Smooth muscle cell (in vitro differentiated cells): ENCODE results near the gene PVALB. TPM values are rescaled to one million over a fixed set of nuclear protein-coding genes. Genes with fewer than 3 reads are reported as not detected.

ENCODE experiments used
- DNase-seq: peaks from one replicate; lab custom pipeline; 2025; ENCODE audit not compliant: unreplicated experiment; lab: John Stamatoyannopoulos, UW
- H2AFZ ChIP-seq: fragments of 200-600 bp; sonication (generic); 2 replicates; pipeline ENCODE4 v1.6.0; 2016; ENCODE audit warnings: antibody characterized with exemption, low read depth, mild to moderate bottlenecking
- H3F3A ChIP-seq: fragments of 200-600 bp; sonication (generic); 2 replicates; pipeline ENCODE4 v1.6.0; 2017; ENCODE audit warnings: antibody characterized with exemption, low read depth
- H3K27ac ChIP-seq: fragments of 200-600 bp; sonication (generic); 2 replicates; pipeline ENCODE4 v1.5.1; 2016; ENCODE audit warnings: low read depth, mild to moderate bottlenecking
- H3K27me3 ChIP-seq: fragments of 200-600 bp; sonication (generic); 2 replicates; pipeline ENCODE4 v1.6.1; 2016; ENCODE audit warnings: low read depth, mild to moderate bottlenecking
- H3K36me3 ChIP-seq: fragments of 200-600 bp; sonication (generic); 2 replicates; pipeline ENCODE4 v1.5.1; 2016; ENCODE audit warnings: low read depth
- H3K4me1 ChIP-seq: fragments of 200-600 bp; sonication (generic); 2 replicates; pipeline ENCODE4 v1.5.1; 2016; ENCODE audit warnings: low read depth
- H3K4me2 ChIP-seq: fragments of 200-600 bp; sonication (generic); 2 replicates; pipeline ENCODE4 v1.6.0; 2016; ENCODE audit warnings: mild to moderate bottlenecking
- H3K4me3 ChIP-seq: fragments of 200-600 bp; sonication (generic); 2 replicates; pipeline ENCODE4 v1.5.1; 2016; ENCODE audit warnings: mild to moderate bottlenecking
- H3K79me2 ChIP-seq: fragments of 200-600 bp; sonication (generic); 2 replicates; pipeline ENCODE4 v1.6.0; 2016; ENCODE audit warnings: low read depth, mild to moderate bottlenecking
- H3K9ac ChIP-seq: fragments of 200-600 bp; sonication (generic); 2 replicates; pipeline ENCODE4 v1.6.0; 2016; ENCODE audit warnings: low read depth
- H3K9me3 ChIP-seq: fragments of 200-600 bp; sonication (generic); replicated peaks from 2 replicates; pipeline ENCODE4 v1.5.1; 2016; ENCODE audit warnings: low read depth
- H4K20me1 ChIP-seq: fragments of 200-600 bp; sonication (generic); 2 replicates; pipeline ENCODE4 v1.6.0; 2016; ENCODE audit warnings: low read depth
- CTCF ChIP-seq: fragments of 200-600 bp; sonication (generic); IDR thresholded peaks from 2 replicates; pipeline ENCODE4 v1.5.1; 2017; ENCODE audit warnings: borderline replicate concordance, mild to moderate bottlenecking, antibody characterized with exemption; ENCODE audit not compliant: insufficient read depth, poor library complexity, severe bottlenecking
- WGBS: methylation state at CpG from one replicate; pipeline ENCODE4 v1.1.7; 2016; ENCODE audit warnings: low lambda C conversion rate; 5-methylcytosine and 5-hydroxymethylcytosine counted together
- polyA plus RNA-seq: library from polyadenylated mRNA; unstranded; fragments of >200 nt; fragmentation: Nextera tagmentation; extraction: Ambion mirVana; gene quantifications from 2 replicates; pipeline ENCODE4 v1.2.1, GENCODE V29; 2016
- total RNA-seq: library from RNA; depleted of rRNA; stranded (reverse); fragments of >200 nt; gene quantifications from 2 replicates; pipeline ENCODE4 v1.2.3, GENCODE V29; 2014

PVALB gene
- total and polyA plus RNA-seq, 2 experiments from 2014 or later = not detected

GRCh38 chr22:36807627-36808026, 9.2 kb downstream of the PVALB start:
- DNase-seq = no peak

GRCh38 chr22:36806835-36807234, 10.0 kb downstream of the PVALB start:
- H3K79me2 ChIP-seq = no peaks in the 10 kb centered on the region
- no peak overlapping the region for H2AFZ ChIP-seq
- TF ChIP-seq CTCF = no peak
- H3K36me3 ChIP-seq = no peaks in the 10 kb centered on the region
- H3F3A ChIP-seq = no peaks in the 10 kb centered on the region
- no peak overlapping the region for H3K4me3 ChIP-seq
- peaks cover 26% of the 10 kb centered on the region for H3K27me3 ChIP-seq
- no peaks in the 10 kb centered on the region for H3K4me1 ChIP-seq
- no peak overlapping the region for H3K4me2 ChIP-seq
- WGBS = 78% methylated on average over 6 of the region's 6 CpGs
- no peaks in the 10 kb centered on the region for H3K9me3 ChIP-seq
- DNase-seq = no peak
- H3K9ac ChIP-seq = no peak overlapping the region
- no peaks in the 10 kb centered on the region for H4K20me1 ChIP-seq
- H3K27ac ChIP-seq = no peak overlapping the region

More at GRCh38 chr22:36807627-36808026, 9.2 kb downstream of the PVALB start:
- Histone ChIP-seq H3K27me3 (peaks cover 25% of the 10 kb centered on the region), H3K79me2 (no peaks in the 10 kb centered on the region), H3K9ac (no peak overlapping the region), H3K4me1 (no peaks in the 10 kb centered on the region), H3K9me3 (no peaks in the 10 kb centered on the region), H3K36me3 (no peaks in the 10 kb centered on the region), H3F3A (no peaks in the 10 kb centered on the region), H3K4me2 (no peak overlapping the region), H3K27ac (no peak overlapping the region), H4K20me1 (no peaks in the 10 kb centered on the region), H2AFZ (no peak overlapping the region), H3K4me3 (no peak overlapping the region)
- 61% methylated on average over 7 of the region's 7 CpGs for WGBS
- TF ChIP-seq CTCF = no peak

GRCh38 chr22:36803358-36803757, 13.5 kb downstream of the PVALB start:
- peaks cover 29% of the 10 kb centered on the region for H3K27me3 ChIP-seq
- H3K4me2 ChIP-seq = no peak overlapping the region
- H4K20me1 ChIP-seq = no peaks in the 10 kb centered on the region
- H3F3A ChIP-seq = no peaks in the 10 kb centered on the region
- WGBS = 86% methylated on average over 1 of the region's 1 CpG
- H3K79me2 ChIP-seq = no peaks in the 10 kb centered on the region
- DNase-seq = no peak
- no peak overlapping the region for H2AFZ ChIP-seq
- no peaks in the 10 kb centered on the region for H3K36me3 ChIP-seq
- H3K9ac ChIP-seq = no peak overlapping the region
- H3K4me1 ChIP-seq = no peaks in the 10 kb centered on the region
- no peak overlapping the region for H3K27ac ChIP-seq
- no peak overlapping the region for H3K4me3 ChIP-seq
- no peak for TF ChIP-seq CTCF
- no peaks in the 10 kb centered on the region for H3K9me3 ChIP-seq

GRCh38 chr22:36798674-36799066, 18.2 kb downstream of the PVALB start:
- no peak overlapping the region for H3K4me2 ChIP-seq
- no peak overlapping the region for H3K27ac ChIP-seq
- H2AFZ ChIP-seq = no peak overlapping the region
- DNase-seq = no peak
- H3K9ac ChIP-seq = no peak overlapping the region
- 87% methylated on average over 11 of the region's 11 CpGs for WGBS
- no peaks in the 10 kb centered on the region for H3K79me2 ChIP-seq
- no peaks in the 10 kb centered on the region for H3K9me3 ChIP-seq
- no peaks in the 10 kb centered on the region for H3K36me3 ChIP-seq
- peaks cover 16% of the 10 kb centered on the region for H3K27me3 ChIP-seq
- H4K20me1 ChIP-seq = no peaks in the 10 kb centered on the region
- no peaks in the 10 kb centered on the region for H3F3A ChIP-seq
- TF ChIP-seq CTCF = no peak
- H3K4me1 ChIP-seq = peaks cover 6% of the 10 kb centered on the region
- no peak overlapping the region for H3K4me3 ChIP-seq
